ENCODE measurements around the gene GALNT17.

GRCh38 chr7:71132377-71133231, 660 bp downstream of the GALNT17 start:
- no peak for TF ChIP-seq CTCF (conservative IDR thresholded peaks at IDR 0.05; ENCODE audit: low read depth in 2 of 2)
- no peak for TF ChIP-seq JUNB (IDR thresholded peaks at IDR 0.05; ENCODE audit: unreplicated experiment)
- no peak for TF ChIP-seq EZH2 (IDR thresholded peaks at IDR 0.05; ENCODE audit: low read depth, unreplicated experiment)
- no peak for TF ChIP-seq EZH2phosphoT487 (IDR thresholded peaks at IDR 0.05; ENCODE audit: unreplicated experiment)
- TF ChIP-seq CREB1 (CRISPR knock-in tag; IDR thresholded peaks at IDR 0.05; ENCODE audit: low read depth) = no peak
- TF ChIP-seq POLR2AphosphoS5 (IDR thresholded peaks at IDR 0.05; ENCODE audit: low read depth) = no peak
- no peak for TF ChIP-seq ZNF114 (CRISPR knock-in tag; IDR thresholded peaks at IDR 0.05)
- TF ChIP-seq STAT1 (IDR thresholded peaks at IDR 0.05; ENCODE audit: unreplicated experiment) = no peak
- no peak for TF ChIP-seq REST (IDR thresholded peaks at IDR 0.05; ENCODE audit: unreplicated experiment)
- no peak for TF ChIP-seq ZNF462 (CRISPR knock-in tag; IDR thresholded peaks at IDR 0.05)
- no peak for TF ChIP-seq ETS1 (IDR thresholded peaks at IDR 0.05)

Measured in GM23338 (cell line).